Panc1 (cell line): ENCODE results near the gene LPP.

Experiments used
- CTCF ChIP-seq: fragments of 450-650 bp; IDR thresholded peaks from 2 replicates; pipeline ENCODE4 v1.5.1; 2017; ENCODE audit warnings: mild to moderate bottlenecking
- POLR2AphosphoS5 ChIP-seq: IDR thresholded peaks from 2 replicates; pipeline ENCODE4 v1.6.1; 2012; ENCODE audit warnings: mild to moderate bottlenecking, low read depth, low read length, moderate library complexity

GRCh38 chr3:188580223-188580622 lies 426.3 kb downstream of the LPP start:
- TF ChIP-seq CTCF (no peak), POLR2AphosphoS5 (no peak)
